B cell (primary cell): ENCODE measurements around the gene UGT2B17.
"Not testable (repeated sequence)": the region's sequence is repeated elsewhere in the genome, so short reads cannot be mapped to it uniquely, and the experiment has no call there.

Experiments used
- CTCF ChIP-seq: fragments of 200-600 bp; IDR thresholded peaks from one replicate; pipeline ENCODE4 v1.8.0; 2022; ENCODE audit warnings: antibody characterized with exemption, mild to moderate bottlenecking
- EZH2 ChIP-seq: IDR thresholded peaks from 2 replicates; pipeline ENCODE4 v1.6.1; 2012; ENCODE audit warnings: borderline replicate concordance, low read depth, mild to moderate bottlenecking, moderate library complexity, low read length; ENCODE audit not compliant: insufficient read depth, poor library complexity, severe bottlenecking

GRCh38 chr4:68504836-68505235 is 71.3 kb downstream of the UGT2B17 start:
- not testable (repeated sequence) for TF ChIP-seq CTCF, EZH2
